Mucosa of descending colon (tissue), 3 donors: ENCODE measurements around the gene WDR47. TPM values are rescaled to one million over a fixed set of nuclear protein-coding genes. Genes with fewer than 3 reads are reported as not detected.
"Not testable (repeated sequence)": the region's sequence is repeated elsewhere in the genome, so short reads cannot be mapped to it uniquely, and the experiment has no call there.

ENCODE experiments used
- ATAC-seq: fragments of 200-7000 bp; cut with Tn5 transposase; one replicate; pipeline ENCODE4 v1.9.1; 2020; ENCODE audit warnings: mild to moderate bottlenecking, moderate library complexity
- DNase-seq, 3 donors: peaks; one replicate each; pipeline ENCODE4 v3.0.0-alpha.2; 2020
- H3K36me3 ChIP-seq: fragments of 200-600 bp; one replicate; pipeline ENCODE4 v1.8.0; 2021; ENCODE audit warnings: low read depth, mild to moderate bottlenecking
- H3K4me1 ChIP-seq: fragments of 200-600 bp; one replicate; pipeline ENCODE4 v1.8.0; 2021; ENCODE audit warnings: low read depth, mild to moderate bottlenecking
- H3K4me3 ChIP-seq: fragments of 200-600 bp; one replicate; pipeline ENCODE4 v1.8.0; 2021; ENCODE audit warnings: mild to moderate bottlenecking
- H3K9me3 ChIP-seq: fragments of 200-600 bp; one replicate; pipeline ENCODE4 v1.8.0; 2021; ENCODE audit warnings: mild to moderate bottlenecking
- CTCF ChIP-seq: fragments of 200-600 bp; IDR thresholded peaks from one replicate; pipeline ENCODE4 v1.8.0; 2022; ENCODE audit warnings: antibody characterized with exemption, mild to moderate bottlenecking
- intact Hi-C, 2 donors: fragments of 100-400 bp; cut with DNase I in 1 of 2; cut with micrococcal nuclease in 1 of 2; formaldehyde crosslinking; loops; one replicate each; pipeline versions ENCODE4 v1.11.0 to v1.11.1; 2022; cut with DNase I, micrococcal nuclease
- total RNA-seq, 3 donors: library from RNA; stranded (reverse); fragmentation: NEBNext Ultra II Directional in 2 of 3; extraction: Animal tissue kit (Norgen Biotek cat#: 25700) in 2 of 3; gene quantifications; one replicate each; pipeline versions ENCODE4 v1.2.1 to v1.2.4, GENCODE V29; 2021 to 2023
- donor health status: DM: no; HTN: no; CAD: no; lungs with moderate emphysema.
- donor health status: DM: no; HTN: no; CAD: no.
- donor health status: DM: no; HTN: yes; CAD: no.

The WDR47 gene
- total RNA-seq, 3 donors from 2014 or later = 6.5 to 25.4 (median 7.5) TPM

DNA sequence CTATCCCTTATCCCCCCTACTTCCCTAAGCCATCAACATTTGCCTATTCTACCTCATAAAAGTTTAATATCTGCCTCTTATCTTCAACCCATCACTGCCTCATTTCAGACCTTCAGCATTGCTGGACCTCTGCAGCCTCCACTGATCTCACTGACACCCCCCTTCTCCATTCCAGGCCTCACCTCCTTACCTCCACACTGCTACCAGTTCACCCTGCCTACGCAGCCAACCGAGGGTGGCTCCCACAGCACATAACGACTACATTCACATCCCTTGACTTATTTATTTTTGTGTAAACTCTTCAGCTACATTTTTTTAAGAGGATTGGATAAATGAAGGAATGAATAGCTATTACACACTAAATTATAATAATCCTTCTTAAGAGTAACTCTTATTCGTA is 92.9 kb downstream of the WDR47 start:
- ATAC-seq (no peak), DNase-seq (no peak)
- no peaks in the 10 kb centered on the region for H3K4me1 ChIP-seq
- TF ChIP-seq CTCF = no peak
- H3K9me3 ChIP-seq = no peaks in the 10 kb centered on the region
- intact Hi-C loops = no loop called here
- H3K4me3 ChIP-seq = no peak overlapping the region
- no peaks in the 10 kb centered on the region for H3K36me3 ChIP-seq

- DNase-seq = no peak
- TF ChIP-seq CTCF = no peak
Measured at GRCh38 chr1:108947871-108948525, 93.9 kb downstream of the WDR47 start.

DNA sequence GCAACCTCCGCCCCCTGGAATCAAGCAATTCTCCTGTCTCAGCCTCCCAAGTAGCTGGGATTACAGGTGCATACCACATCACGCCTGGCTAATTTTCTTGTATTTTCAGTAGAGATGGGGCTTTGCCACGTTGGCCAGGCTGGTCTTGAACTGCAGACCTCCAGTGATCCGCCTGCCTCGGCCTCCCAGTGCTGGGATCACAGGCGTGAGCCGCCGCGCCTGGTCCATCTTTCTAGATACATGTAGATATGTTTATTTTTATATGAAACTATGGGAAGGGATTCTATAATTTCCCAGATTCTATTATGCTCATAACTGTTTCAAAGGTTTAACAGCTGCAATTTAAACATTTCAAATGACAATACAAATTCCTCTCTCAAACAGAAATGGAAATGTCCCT is 105.7 kb downstream of the WDR47 start:
- no peak overlapping the region for H3K4me3 ChIP-seq
- H3K9me3 ChIP-seq = no peaks in the 10 kb centered on the region
- no peaks in the 10 kb centered on the region for H3K4me1 ChIP-seq
- DNase-seq = no peak
- intact Hi-C loops = no loop called here
- TF ChIP-seq CTCF = no peak
- H3K36me3 ChIP-seq = no peaks in the 10 kb centered on the region
- no peak for ATAC-seq

More at GRCh38 chr1:108947871-108948525, 93.9 kb downstream of the WDR47 start:
- H3K4me1 ChIP-seq = no peaks in the 10 kb centered on the region
- intact Hi-C loops = no loop called here
- no peaks in the 10 kb centered on the region for H3K36me3 ChIP-seq
- no peak for ATAC-seq
- H3K4me3 ChIP-seq = no peak overlapping the region
- H3K9me3 ChIP-seq = no peaks in the 10 kb centered on the region

DNA sequence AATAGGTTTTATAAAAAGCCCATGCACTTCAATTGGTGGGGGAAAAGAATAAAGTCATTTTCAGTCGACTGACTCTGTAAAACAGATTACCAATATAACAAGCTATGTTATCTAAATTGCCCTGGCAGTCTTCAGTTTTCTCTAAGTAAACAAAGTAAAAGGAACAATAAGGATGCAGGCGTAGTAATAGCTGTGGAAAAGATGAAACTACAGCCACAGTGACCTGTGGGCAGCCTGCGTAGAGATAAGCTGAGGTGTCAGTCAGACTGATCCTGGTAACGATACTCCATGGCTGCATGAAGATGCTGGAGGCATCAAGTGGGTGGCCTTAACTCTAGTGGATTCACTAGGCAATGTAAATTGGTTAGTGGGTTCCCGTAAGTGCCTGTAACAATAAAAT is 108.0 kb downstream of the WDR47 start:
- Histone ChIP-seq H3K4me3 (no peak overlapping the region), H3K4me1 (no peaks in the 10 kb centered on the region), H3K9me3 (no peaks in the 10 kb centered on the region), H3K36me3 (no peaks in the 10 kb centered on the region)
- TF ChIP-seq CTCF = no peak
- peak in 1 of 3 donors; percentile 29 for DNase-seq
- ATAC-seq = peak; percentile 86
- intact Hi-C loops = no loop called here

- intact Hi-C loops, H3K4me1 ChIP-seq, H3K9me3 ChIP-seq, H3K36me3 ChIP-seq, ATAC-seq, H3K4me3 ChIP-seq, DNase-seq: not testable (repeated sequence)
Measured at GRCh38 chr1:108927565-108927964, 114.3 kb downstream of the WDR47 start.

DNA sequence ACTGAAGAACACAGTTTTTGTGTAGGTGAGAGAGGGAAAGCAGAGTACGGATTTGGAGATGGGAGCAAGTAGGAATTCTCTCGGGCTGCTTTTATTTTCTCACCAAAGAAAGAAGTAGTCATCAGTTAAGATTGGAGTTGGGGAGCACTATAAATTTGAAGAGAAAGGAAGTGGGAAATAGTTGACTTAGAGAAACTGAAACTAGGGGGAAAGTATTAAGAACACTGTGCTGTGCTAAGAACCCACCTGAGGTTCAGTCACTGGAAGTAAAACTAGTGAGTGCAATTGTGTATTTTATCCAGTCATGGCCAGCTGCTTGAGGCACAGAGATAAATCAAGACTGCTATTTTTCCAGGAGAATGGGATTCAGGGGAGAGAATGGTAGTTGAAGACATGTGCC is 116.0 kb downstream of the WDR47 start:
- no peaks in the 10 kb centered on the region for H3K36me3 ChIP-seq
- H3K4me3 ChIP-seq = no peak overlapping the region
- no peaks in the 10 kb centered on the region for H3K4me1 ChIP-seq
- H3K9me3 ChIP-seq = no peaks in the 10 kb centered on the region
- no peak for TF ChIP-seq CTCF
- no peak for DNase-seq
- ATAC-seq = no peak
- intact Hi-C loops = no loop called here

Other genes starting within 250 kb of the WDR47 start
- under 1 TPM in 1 of 3 donors, not detected in 2; 0.60 TPM for gene AKNAD1, start 185.0 kb downstream of the WDR47 start, total RNA-seq
- 10 to 100 TPM; 20.9 to 56.6 (median 25.9) TPM for gene GPSM2, start 165.1 kb downstream of the WDR47 start, total RNA-seq
- gene CLCC1, start 78.6 kb downstream of the WDR47 start, total RNA-seq = 10 to 100 TPM; 19.9 to 32.1 (median 21.3) TPM
- gene TAF13, start 33.9 kb upstream of the WDR47 start, total RNA-seq = 10 to 100 TPM; 35.7 to 52.8 (median 36.5) TPM
- gene TMEM167B, start 48.7 kb upstream of the WDR47 start, total RNA-seq = 10 to 100 TPM; 38.5 to 48.1 (median 45.9) TPM
- 100 to 1,000 TPM in 2 of 3 donors, 10 to 100 TPM in 1; 30.6 to 119 (median 107) TPM for gene ELAPOR1, start 72.0 kb upstream of the WDR47 start, total RNA-seq
- gene SARS1, start 171.8 kb upstream of the WDR47 start, total RNA-seq = 100 to 1,000 TPM; 124 to 143 (median 125) TPM
- gene CELSR2, start 207.4 kb upstream of the WDR47 start, total RNA-seq = 10 to 100 TPM in 1 of 3 donors, 1 to 10 TPM in 2; 2.8 to 14.7 (median 3.2) TPM
- 1 to 10 TPM; 3.4 to 9.0 (median 4.2) TPM for gene PSRC1, start 241.0 kb upstream of the WDR47 start, total RNA-seq